Renal cortex interstitium (tissue), 15 donors: Measurements from ENCODE around the gene CLEC18A. TPM values are rescaled to one million over a fixed set of nuclear protein-coding genes. Genes with fewer than 3 reads are reported as not detected.
A peak's percentile ranks its signal among the peaks of the same experiment; 100 is the strongest.
"Not testable (repeated sequence)": the region's sequence is repeated elsewhere in the genome, so short reads cannot be mapped to it uniquely, and the experiment has no call there.

ENCODE experiments used
- DNase-seq, 11 donors: peaks; one replicate each; pipeline ENCODE4 v3.0.0-alpha.2; 2013; ENCODE audit warnings: low read depth in 9 of 11, low spot score in 4 of 11; ENCODE audit errors: extremely low read depth in 1 of 11
- long read RNA-seq, 16 experiments: transcript quantifications; one replicate each; lab custom pipeline, GENCODE V29; 2026
- polyA plus RNA-seq, 3 donors: library from polyadenylated mRNA; unstranded; fragments of 120-200 nt; gene quantifications; one replicate each; pipeline ENCODE4 v1.2.1, GENCODE V29; 2013; ENCODE audit not compliant: insufficient read length in 3 of 3

CLEC18A gene
- 10 to 100 TPM; 47.6 to 92.0 (median 73.5) TPM for polyA plus RNA-seq
- long read RNA-seq, donor 1, transcript CLEC18A-201 (12 exons, 2,155 nt), result major isoform, 28 of 32 reads
- long read RNA-seq, donor 1, partial matches to known transcripts, result 0 of 32 reads
- long read RNA-seq, donor 1, other reads (novel, unspliced or antisense), result 0 of 32 reads
- long read RNA-seq, donor 2, transcript CLEC18A-201 (12 exons, 2,155 nt), result major isoform, 18 of 27 reads
- long read RNA-seq, donor 2, partial matches to known transcripts, result 6 of 27 reads
- long read RNA-seq, donor 2, other reads (novel, unspliced or antisense), result 0 of 27 reads
- long read RNA-seq, donor 3, transcript CLEC18A-201 (12 exons, 2,155 nt), result major isoform, 16 of 45 reads
- long read RNA-seq, donor 3, partial matches to known transcripts, result 24 of 45 reads
- long read RNA-seq, donor 3, other reads (novel, unspliced or antisense), result 0 of 45 reads
- long read RNA-seq, donor 4, transcript CLEC18A-201 (12 exons, 2,155 nt), result major isoform, 14 of 30 reads
- long read RNA-seq, donor 4, partial matches to known transcripts, result 11 of 30 reads
- long read RNA-seq, donor 4, other reads (novel, unspliced or antisense), result 0 of 30 reads
- long read RNA-seq, donor 5, result 0 reads
- long read RNA-seq, donor 6, transcript CLEC18A-201 (12 exons, 2,155 nt), result major isoform, 20 of 28 reads
- long read RNA-seq, donor 6, partial matches to known transcripts, result 0 of 28 reads
- long read RNA-seq, donor 6, other reads (novel, unspliced or antisense), result 0 of 28 reads
- long read RNA-seq, donor 7, transcript CLEC18A-201 (12 exons, 2,155 nt), result major isoform, 21 of 37 reads
- long read RNA-seq, donor 7, partial matches to known transcripts, result 10 of 37 reads
- long read RNA-seq, donor 7, other reads (novel, unspliced or antisense), result 0 of 37 reads
- long read RNA-seq, donor 8, result 0 reads
- long read RNA-seq, donor 9, transcript CLEC18A-201 (12 exons, 2,155 nt), result major isoform, 14 of 16 reads
- long read RNA-seq, donor 9, partial matches to known transcripts, result 0 of 16 reads
- long read RNA-seq, donor 9, other reads (novel, unspliced or antisense), result 0 of 16 reads
- long read RNA-seq, donor 10, transcript CLEC18A-201 (12 exons, 2,155 nt), result major isoform, 21 of 68 reads
- long read RNA-seq, donor 10, partial matches to known transcripts, result 45 of 68 reads
- long read RNA-seq, donor 10, other reads (novel, unspliced or antisense), result 0 of 68 reads
- long read RNA-seq, donor 11, transcript CLEC18A-201 (12 exons, 2,155 nt), result major isoform, 14 of 21 reads
- long read RNA-seq, donor 11, partial matches to known transcripts, result 0 of 21 reads
- long read RNA-seq, donor 11, other reads (novel, unspliced or antisense), result 5 of 21 reads
- long read RNA-seq, donor 12, partial matches to known transcripts, result 0 of 3 reads
- long read RNA-seq, donor 12, other reads (novel, unspliced or antisense), result 0 of 3 reads
- long read RNA-seq, donor 13, result 0 reads
- long read RNA-seq, donor 14, transcript CLEC18A-201 (12 exons, 2,155 nt), result major isoform, 26 of 29 reads
- long read RNA-seq, donor 14, partial matches to known transcripts, result 0 of 29 reads
- long read RNA-seq, donor 14, other reads (novel, unspliced or antisense), result 0 of 29 reads
- long read RNA-seq, donor 15, transcript CLEC18A-201 (12 exons, 2,155 nt), result major isoform, 8 of 12 reads
- long read RNA-seq, donor 15, partial matches to known transcripts, result 0 of 12 reads
- long read RNA-seq, donor 15, other reads (novel, unspliced or antisense), result 0 of 12 reads
- long read RNA-seq, donor 16, transcript CLEC18A-201 (12 exons, 2,155 nt), result major isoform, 64 of 149 reads
- long read RNA-seq, donor 16, transcript CLEC18A-209 (13 exons, 2,215 nt), result minor isoform, 11 of 149 reads
- long read RNA-seq, donor 16, partial matches to known transcripts, result 71 of 149 reads
- long read RNA-seq, donor 16, other reads (novel, unspliced or antisense), result 0 of 149 reads

- DNase-seq, result not testable (repeated sequence)
Observed at GRCh38 chr16:69951017-69951671, at the start of gene CLEC18A. TSS of gene CLEC18A (plus strand) at chr16:69951334. CDS start at chr16:69951367, 33 bp downstream.

GRCh38 chr16:69903865-69904415 is 47.2 kb upstream of the CLEC18A start:
- DNase-seq, result no peak

DNA sequence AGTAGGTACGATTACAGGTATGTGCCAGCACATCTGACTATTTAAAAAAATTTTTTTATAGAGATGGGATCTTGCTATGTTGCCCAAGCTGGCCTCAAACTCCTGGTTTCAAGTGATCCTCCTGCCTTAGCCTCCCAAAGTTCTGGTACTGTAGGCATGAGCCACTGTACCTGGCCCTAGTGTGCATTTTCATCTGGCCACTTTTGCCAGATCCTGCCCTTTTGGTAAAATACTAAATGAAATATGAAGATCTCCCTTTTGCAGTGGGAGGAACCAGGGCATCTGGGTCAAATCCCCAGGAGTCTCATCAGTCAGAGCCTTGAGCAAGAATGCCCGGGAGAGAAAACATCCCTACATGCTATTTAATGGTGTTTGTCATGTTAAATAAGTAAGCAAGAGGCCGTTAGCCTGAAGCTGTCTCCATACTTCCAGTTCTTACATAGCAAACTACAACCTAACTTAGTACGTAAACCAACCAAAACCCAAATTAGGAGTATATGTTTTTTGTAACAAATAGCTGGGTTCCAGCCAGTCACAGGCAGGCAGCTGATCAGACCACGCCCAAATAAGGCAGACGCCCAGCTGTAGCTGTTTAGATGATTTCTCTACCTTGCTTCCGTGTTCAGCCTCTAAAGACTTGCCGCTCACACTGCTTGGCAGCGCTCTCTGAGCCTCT is 46.5 kb upstream of the CLEC18A start:
- DNase-seq, result no peak

DNA sequence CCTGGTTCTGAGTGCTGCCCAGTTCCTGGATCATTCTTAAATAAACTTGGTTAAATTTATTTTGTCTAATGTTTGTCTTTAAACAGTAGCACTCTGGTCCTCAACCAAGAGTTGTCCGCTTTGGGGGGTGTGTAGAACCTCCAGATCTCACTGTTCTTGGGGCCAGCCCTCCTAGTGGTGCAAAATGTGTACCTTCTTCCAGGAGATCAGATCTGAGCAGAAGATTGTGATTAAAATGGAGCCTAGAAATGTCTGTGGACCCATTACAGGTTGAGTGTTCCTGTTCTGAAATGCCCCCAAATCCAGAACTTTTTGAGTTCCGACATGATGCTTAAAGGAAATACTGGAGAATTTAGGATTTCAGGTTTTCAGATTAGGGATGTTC is 46.0 kb upstream of the CLEC18A start:
- no peak for DNase-seq

DNA sequence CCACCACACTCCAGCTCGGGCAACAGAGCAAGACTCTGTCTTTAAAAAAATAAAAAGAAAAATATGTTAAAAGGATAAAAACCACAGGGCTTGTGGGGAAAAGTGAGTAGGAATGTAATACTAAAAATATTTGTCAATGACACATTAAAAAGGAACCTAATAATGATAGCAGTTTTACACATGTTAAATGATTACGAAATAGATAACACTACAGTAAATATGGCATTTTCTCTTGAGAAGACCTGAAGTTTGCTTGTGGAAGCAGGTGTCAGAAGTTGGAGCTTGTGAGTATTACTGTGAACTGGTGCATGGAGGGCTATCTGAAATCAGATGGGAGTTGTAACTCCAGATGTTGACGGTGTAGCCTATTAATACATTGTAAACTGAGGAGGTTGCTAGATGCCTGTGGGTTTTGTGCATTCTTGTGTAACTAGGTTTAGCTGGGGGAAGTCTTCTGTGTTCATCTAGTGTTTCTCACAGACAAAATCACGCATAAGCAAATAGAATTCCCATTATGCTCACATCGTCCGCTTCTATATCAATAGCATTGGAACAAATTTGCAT is 44.2 kb upstream of the CLEC18A start:
- no peak for DNase-seq

DNA sequence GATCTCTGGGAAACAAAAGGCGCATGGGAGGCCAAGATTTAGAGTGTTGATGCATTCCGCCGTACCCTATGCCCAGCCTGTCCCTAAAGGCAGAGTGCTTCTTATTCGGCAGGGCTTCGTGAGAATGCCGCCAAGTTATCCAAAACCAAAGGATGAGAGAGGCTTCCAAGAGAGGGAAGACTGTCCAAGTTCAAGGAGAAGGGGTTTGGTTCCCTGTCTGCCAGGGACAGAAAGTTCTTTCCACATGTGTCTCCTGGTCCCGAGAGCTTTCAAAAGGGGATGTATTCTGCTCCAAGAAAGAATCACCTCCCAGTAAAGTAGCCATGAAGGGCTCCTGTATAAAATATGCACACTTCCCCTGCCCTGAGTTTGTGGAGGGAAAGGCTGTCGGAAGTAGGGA is 42.1 kb upstream of the CLEC18A start:
- DNase-seq, result no peak

DNA sequence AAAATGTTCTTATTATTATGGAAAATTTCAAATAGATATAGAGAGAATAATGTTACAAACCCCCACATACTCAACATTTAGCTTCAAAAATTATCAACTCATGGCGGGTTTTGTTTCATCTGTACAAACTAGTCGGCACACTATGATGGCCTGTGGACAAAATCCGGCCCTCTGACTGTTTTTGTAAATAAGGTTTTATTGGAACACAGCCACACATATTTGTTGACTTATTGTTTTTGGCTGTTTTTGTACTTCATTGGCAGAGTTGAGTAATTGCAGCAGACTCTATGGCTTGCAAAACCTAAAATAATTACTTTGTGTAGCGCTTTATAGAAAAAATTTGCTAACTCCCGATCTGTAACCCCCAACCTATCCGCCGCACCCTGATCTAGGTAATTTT is 41.4 kb upstream of the CLEC18A start:
- DNase-seq, result no peak

GRCh38 chr16:69910964-69911363 is 40.2 kb upstream of the CLEC18A start:
- DNase-seq, result no peak

GRCh38 chr16:69916462-69916861 is 34.7 kb upstream of the CLEC18A start:
- DNase-seq, result no peak

DNA sequence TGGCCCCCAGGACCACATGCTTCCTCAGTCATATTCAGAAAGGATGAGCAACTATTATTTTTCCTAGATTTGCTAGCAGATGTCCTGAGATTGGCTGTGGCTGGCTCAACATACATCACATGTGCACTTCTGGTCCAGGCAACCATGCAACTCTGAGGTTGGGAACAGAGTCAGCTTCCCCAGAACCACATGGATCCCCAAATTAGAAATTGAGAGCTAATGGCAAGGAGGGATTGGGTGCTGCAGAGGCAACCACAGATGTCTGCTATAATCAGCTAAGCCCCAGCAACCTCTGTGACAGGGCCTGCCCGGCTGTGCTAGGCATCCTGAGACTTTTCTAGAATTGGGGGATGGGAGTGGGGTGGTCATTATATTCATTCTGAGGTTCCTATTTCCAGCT is 33.8 kb upstream of the CLEC18A start:
- DNase-seq, result no peak

- DNase-seq, result peak in 5 of 11 donors; percentile 28 to 69 (median 60)
Observed at GRCh38 chr16:69917739-69918138, 33.4 kb upstream of the CLEC18A start.

DNA sequence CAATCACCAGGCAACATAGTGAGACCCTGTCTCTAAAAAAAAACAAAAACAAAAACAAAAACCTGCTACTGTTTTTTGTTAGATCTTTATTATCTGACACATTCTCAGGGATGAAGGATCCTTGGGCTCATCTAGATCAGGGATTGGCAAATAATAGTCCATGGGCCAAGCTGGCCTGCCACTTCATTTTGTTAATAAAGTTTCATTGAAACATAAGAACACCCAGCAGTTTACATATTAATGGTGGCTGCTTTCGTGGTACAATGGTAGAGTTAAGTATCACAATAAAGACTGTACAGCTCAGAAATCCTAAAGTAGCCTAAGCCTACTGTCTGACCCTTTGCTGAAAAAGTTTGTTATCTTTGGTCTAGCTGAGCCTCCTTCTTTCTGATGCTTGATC is 32.9 kb upstream of the CLEC18A start:
- DNase-seq, result no peak

DNA sequence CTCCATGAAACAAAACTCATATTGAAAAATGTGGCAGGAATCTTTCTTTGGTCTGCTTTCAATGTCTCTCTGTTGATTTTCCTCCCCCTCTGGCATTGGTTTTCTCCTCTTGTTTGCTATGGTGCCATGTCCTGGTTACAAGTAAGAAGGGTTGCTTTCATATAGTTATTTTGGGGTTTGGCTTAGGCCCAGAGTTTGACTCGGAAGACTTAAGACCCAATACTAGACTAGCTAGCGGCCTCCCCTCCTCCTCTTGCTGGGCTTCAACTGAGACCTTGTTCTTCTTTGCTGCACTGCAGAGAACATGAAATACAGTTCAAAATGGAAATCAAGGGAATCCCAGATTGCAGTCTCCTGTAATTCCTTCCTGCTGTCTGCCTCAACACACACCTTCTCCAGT is 30.0 kb upstream of the CLEC18A start:
- DNase-seq, result no peak

GRCh38 chr16:69922200-69922599 is 28.9 kb upstream of the CLEC18A start:
- DNase-seq, result no peak

DNA sequence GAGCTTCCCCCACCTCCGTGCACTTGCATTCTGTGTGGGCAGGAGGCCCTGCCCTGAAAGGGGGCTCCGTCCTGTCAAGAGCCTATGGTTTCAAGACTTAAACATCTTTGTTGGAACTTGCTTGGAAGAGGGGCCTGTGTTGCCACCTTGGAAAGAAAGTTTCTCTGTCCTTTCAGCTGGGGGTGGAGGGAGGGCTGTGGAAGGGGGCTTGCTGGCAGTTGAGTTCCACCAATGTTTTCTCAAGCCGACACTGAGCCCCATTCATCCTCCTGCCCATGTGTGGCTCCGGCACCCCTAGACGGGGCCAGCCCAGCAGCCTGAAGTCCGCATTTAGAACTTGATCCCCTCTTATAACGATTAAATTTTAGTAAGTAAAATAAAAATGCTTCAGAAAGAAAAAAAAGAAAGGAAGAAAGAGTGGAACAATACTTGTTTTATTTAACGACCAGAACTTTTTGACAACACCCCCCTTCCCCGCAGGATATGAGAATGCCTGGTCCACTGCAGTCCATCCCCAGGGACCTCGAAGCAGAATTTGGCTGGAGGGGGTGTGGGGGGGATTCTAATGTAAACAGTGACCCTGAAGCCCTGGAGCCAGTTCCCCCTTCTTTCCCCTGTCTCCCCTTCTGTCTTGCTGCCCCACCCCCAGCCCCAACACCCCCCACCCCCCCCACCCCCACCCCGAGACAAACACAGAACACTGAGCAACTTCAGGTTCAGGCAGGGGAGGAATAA is 26.9 kb upstream of the CLEC18A start:
- no peak for DNase-seq

- peak in 6 of 11 donors; percentile 31 to 64 (median 56) for DNase-seq
Observed at GRCh38 chr16:69924777-69925191, 26.4 kb upstream of the CLEC18A start.
